SK-N-SH treated with all-trans-retinoic acid at 6 μM for 48 hours (cell line): ENCODE results near the gene E2F2.

ENCODE experiments used
- CREB5 ChIP-seq: fragments of 250-450 bp; sonication (Bioruptor Pico); IDR thresholded peaks from 2 replicates; pipeline ENCODE4 v1.5.1; 2020; ENCODE audit warnings: low read depth, mild to moderate bottlenecking, moderate library complexity
- CSRNP3 ChIP-seq: fragments of 250-450 bp; sonication (Bioruptor Pico); IDR thresholded peaks from 2 replicates; pipeline ENCODE4 v1.5.1; 2021; ENCODE audit warnings: mild to moderate bottlenecking, moderate library complexity
- ESRRG ChIP-seq: fragments of 250-450 bp; sonication (Bioruptor Pico); IDR thresholded peaks from 2 replicates; pipeline ENCODE4 v1.6.1; 2021; ENCODE audit warnings: mild to moderate bottlenecking
- PATZ1 ChIP-seq: fragments of 250-450 bp; sonication (Bioruptor Pico); IDR thresholded peaks from 2 replicates; pipeline ENCODE4 v1.8.0; 2020; ENCODE audit warnings: mild to moderate bottlenecking, moderate library complexity, borderline replicate concordance
- RARB ChIP-seq: fragments of 250-450 bp; sonication (Bioruptor Pico); IDR thresholded peaks from 2 replicates; pipeline ENCODE4 v1.8.0; 2021; ENCODE audit warnings: mild to moderate bottlenecking, moderate library complexity
- SNAI2 ChIP-seq: fragments of 250-450 bp; sonication (Bioruptor Pico); IDR thresholded peaks from 2 replicates; pipeline ENCODE4 v1.5.0; 2020; ENCODE audit warnings: mild to moderate bottlenecking, moderate library complexity
- ZFP3 ChIP-seq: fragments of 250-450 bp; sonication (Bioruptor Pico); IDR thresholded peaks from 2 replicates; pipeline ENCODE4 v1.5.0; 2020; ENCODE audit warnings: mild to moderate bottlenecking, moderate library complexity
- ZFP30 ChIP-seq: fragments of 450-650 bp; formaldehyde crosslinking; IDR thresholded peaks from 2 replicates; pipeline ENCODE4 v1.5.0; 2022; ENCODE audit warnings: mild to moderate bottlenecking, moderate library complexity
- ZNF565 ChIP-seq: fragments of 450-650 bp; formaldehyde crosslinking; conservative IDR thresholded peaks from 2 replicates; pipeline ENCODE4 v1.5.0; 2020; ENCODE audit warnings: low read depth, mild to moderate bottlenecking, moderate library complexity
- ZNF8 ChIP-seq: fragments of 450-650 bp; formaldehyde crosslinking; IDR thresholded peaks from 2 replicates; pipeline ENCODE4 v1.5.0; 2020; ENCODE audit warnings: mild to moderate bottlenecking, moderate library complexity

GRCh38 chr1:23525558-23526250 is 5.3 kb downstream of the E2F2 start:
- no peak for TF ChIP-seq CSRNP3
- TF ChIP-seq ESRRG (CRISPR knock-in tag), result no peak
- TF ChIP-seq RARB (CRISPR knock-in tag), result no peak
- no peak for TF ChIP-seq ZNF565 (CRISPR knock-in tag)
- no peak for TF ChIP-seq SNAI2 (CRISPR knock-in tag)
- no peak for TF ChIP-seq ZNF8
- no peak for TF ChIP-seq CREB5 (CRISPR knock-in tag)
- TF ChIP-seq PATZ1 (CRISPR knock-in tag), result no peak
- no peak for TF ChIP-seq ZFP30 (CRISPR knock-in tag)
- no peak for TF ChIP-seq ZFP3 (CRISPR knock-in tag)
